Keratinocyte (primary cell): ENCODE measurements around the gene BUD31. TPM values are rescaled to one million over a fixed set of nuclear protein-coding genes. Genes with fewer than 3 reads are reported as not detected.

Experiments used
- DNase-seq: peaks from one replicate; pipeline ENCODE4 v3.0.0-alpha.2; 2011; ENCODE audit warnings: low read depth, missing footprints, low spot score
- FAIRE-seq: peaks from 2 replicates; lab custom pipeline; 2011; peaks lifted over from hg19 to GRCh38; lab: Jason Lieb, UNC
- H2AFZ ChIP-seq: 2 replicates; pipeline ENCODE4 v1.6.0; 2012; ENCODE audit warnings: low read length, control low read depth, inconsistent platforms; ENCODE audit not compliant: control insufficient read depth
- H3K27ac ChIP-seq: 2 replicates; pipeline ENCODE4 v1.5.1; 2011; ENCODE audit warnings: low read length; ENCODE audit not compliant: control insufficient read depth, insufficient read depth
- H3K27me3 ChIP-seq: 3 replicates; pipeline ENCODE4 v1.6.0; 2011; ENCODE audit warnings: low read length; ENCODE audit not compliant: control insufficient read depth, insufficient read depth; ENCODE audit errors: extremely low read depth
- H3K36me3 ChIP-seq, 2 experiments: 2 replicates in 1 of 2; 3 replicates in 1 of 2; pipeline ENCODE4 v1.5.1; 2011; ENCODE audit warnings: low read length in 2 of 2, mild to moderate bottlenecking in 1 of 2; ENCODE audit not compliant: control insufficient read depth in 2 of 2, insufficient read depth in 2 of 2; ENCODE audit errors: extremely low read depth in 1 of 2
- H3K4me1 ChIP-seq: 3 replicates; pipeline ENCODE4 v1.5.1; 2011; ENCODE audit warnings: low read length; ENCODE audit not compliant: control insufficient read depth, insufficient read depth; ENCODE audit errors: extremely low read depth
- H3K4me2 ChIP-seq: 3 replicates; pipeline ENCODE4 v1.6.0; 2011; ENCODE audit warnings: low read depth, low read length; ENCODE audit not compliant: control insufficient read depth, insufficient read depth; ENCODE audit errors: extremely low read depth
- H3K4me3 ChIP-seq, 3 experiments: fragments of 200-600 bp in 1 of 3; sonication (generic) in 1 of 3; 2 replicates in 2 of 3; 3 replicates in 1 of 3; pipeline ENCODE4 v1.5.1; 2011 to 2016; ENCODE audit warnings: low read length in 3 of 3, mild to moderate bottlenecking in 3 of 3, control low read depth in 2 of 3, inconsistent platforms in 1 of 3, low read depth in 1 of 3, mixed read lengths in 1 of 3, mixed run types in 1 of 3, moderate library complexity in 1 of 3; ENCODE audit not compliant: control insufficient read depth in 2 of 3, insufficient read depth in 2 of 3; ENCODE audit errors: extremely low read depth in 1 of 3
- H3K79me2 ChIP-seq: 2 replicates; pipeline ENCODE4 v1.6.0; 2012; ENCODE audit warnings: low read length; ENCODE audit not compliant: control insufficient read depth, insufficient read depth
- H3K9ac ChIP-seq: 3 replicates; pipeline ENCODE4 v1.6.0; 2011; ENCODE audit warnings: low read length; ENCODE audit not compliant: control insufficient read depth, insufficient read depth; ENCODE audit errors: extremely low read depth
- H3K9me1 ChIP-seq: 3 replicates; pipeline ENCODE4 v1.6.0; 2011; ENCODE audit warnings: low read length; ENCODE audit not compliant: control insufficient read depth, insufficient read depth; ENCODE audit errors: extremely low read depth
- H3K9me3 ChIP-seq: 2 replicates; pipeline ENCODE4 v1.5.1; 2012; ENCODE audit warnings: low read depth, low read length; ENCODE audit not compliant: control insufficient read depth
- H4K20me1 ChIP-seq: 3 replicates; pipeline ENCODE4 v1.6.0; 2011; ENCODE audit warnings: low read length; ENCODE audit not compliant: control insufficient read depth, insufficient read depth; ENCODE audit errors: extremely low read depth
- CTCF ChIP-seq, 3 experiments: IDR thresholded peaks in 1 of 3; conservative IDR thresholded peaks in 1 of 3; optimal IDR thresholded peaks in 1 of 3; 2 replicates in 2 of 3; 3 replicates in 1 of 3; pipeline versions ENCODE3 to v1.5.1; 2011; ENCODE audit warnings: low read length in 3 of 3, mild to moderate bottlenecking in 3 of 3, moderate library complexity in 2 of 3, control low read depth in 1 of 3, inconsistent platforms in 1 of 3; ENCODE audit not compliant: insufficient read depth in 2 of 3; ENCODE audit errors: extremely low read depth in 1 of 3
- EZH2 ChIP-seq: IDR thresholded peaks from one replicate; pipeline ENCODE4 v1.6.1; 2012; ENCODE audit warnings: inconsistent platforms, mild to moderate bottlenecking, low read length, moderate library complexity
- dilution Hi-C: fragments of 300-500 bp; cut with MboI; formaldehyde crosslinking; loops from one replicate; pipeline ENCODE4 v1.7.0; 2020; ENCODE audit warnings: low sequenced_read_pairs; ENCODE audit not compliant: extremely low pct_ligation_motif_present
- polyA plus RNA-seq, 5 experiments: library from polyadenylated mRNA; depleted of rRNA in 3 of 5; stranded (reverse) in 3 of 5; stranded (forward) in 1 of 5; unstranded in 1 of 5; fragments of >200 nt; gene quantifications; 1 replicate in 1 of 5; 2 replicates in 3 of 5; 3 replicates in 1 of 5; pipeline versions ENCODE4 v1.2.1 to v1.2.3, GENCODE V29; 2011 to 2012; ENCODE audit warnings: missing spikeins in 2 of 5, low read depth in 1 of 5, low replicate concordance in 1 of 5

The BUD31 gene
- polyA plus RNA-seq, 1 donor (not counting 4 experiments of a cell fraction or from before 2014, with no cell fraction given): 73.3 TPM

- dilution Hi-C loops: no loop called here
Observed at GRCh38 chr7:99465421-99465768, 56.6 kb downstream of the BUD31 start.

DNA sequence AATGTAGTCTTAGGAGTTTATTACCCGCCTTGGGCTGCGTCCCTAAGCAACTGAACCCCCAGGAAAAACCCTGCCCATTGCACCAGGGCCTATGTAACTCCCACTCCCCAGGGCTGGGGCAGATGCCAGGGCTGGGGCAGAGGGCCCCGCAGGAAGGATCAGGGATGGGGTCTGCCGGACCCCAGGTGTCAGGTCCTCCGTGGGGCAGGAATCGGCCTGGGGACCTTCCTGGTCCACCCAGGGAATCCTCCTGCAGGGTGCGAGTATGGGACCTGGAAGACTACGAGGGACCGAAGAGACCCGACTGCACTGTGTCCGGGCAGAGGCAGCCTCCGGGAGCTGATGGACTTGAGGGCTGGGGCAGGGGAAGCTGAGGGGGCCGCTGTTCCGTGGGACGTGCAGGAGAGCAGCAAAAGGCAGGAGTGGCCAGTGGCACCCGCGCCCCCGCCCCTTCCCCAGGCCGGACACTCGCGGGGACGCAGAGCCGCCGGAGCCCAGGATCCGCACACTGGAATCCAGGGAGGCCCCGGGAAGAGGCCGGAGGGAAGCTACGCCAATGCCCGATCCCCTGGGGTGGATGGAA is 59.7 kb downstream of the BUD31 start:
- Histone ChIP-seq H3K9me3 (no peaks in the 10 kb centered on the region), H3K9ac (no peak overlapping the region), H3K4me3 (no peak overlapping the region), H3K4me1 (peaks cover 9% of the 10 kb centered on the region), H2AFZ (no peak overlapping the region), H3K36me3 (peaks cover 4% of the 10 kb centered on the region in 2 experiments), H3K9me1 (no peaks in the 10 kb centered on the region), H3K79me2 (peaks cover 32% of the 10 kb centered on the region), H3K27ac (no peak overlapping the region), H3K27me3 (no peaks in the 10 kb centered on the region), H3K4me2 (no peak overlapping the region), H4K20me1 (no peaks in the 10 kb centered on the region)
- dilution Hi-C loops: no loop called here
- no peak for TF ChIP-seq CTCF (optimal IDR thresholded peaks at IDR 0.05 in 1 of 3, IDR thresholded peaks at IDR 0.05 in 1 of 3, conservative IDR thresholded peaks at IDR 0.05 in 1 of 3; ENCODE audit: extremely low read depth in 1 of 3, insufficient read depth in 2 of 3, low read length in 3 of 3)
- no peak for TF ChIP-seq EZH2
- DNase-seq: no peak
- no peak for FAIRE-seq

More at GRCh38 chr7:99465421-99465768, 56.6 kb downstream of the BUD31 start:
- H3K9ac ChIP-seq: peak overlapping the region; percentile 99
- H3K4me3 ChIP-seq: peak overlapping the region; percentile 63 to 99 (median 98)
- peaks cover 19% of the 10 kb centered on the region for H3K4me1 ChIP-seq
- H4K20me1 ChIP-seq: peaks cover 5% of the 10 kb centered on the region
- H2AFZ ChIP-seq: peak overlapping the region; percentile 91
- H3K4me2 ChIP-seq: peak overlapping the region; percentile 94
- peaks cover 4% of the 10 kb centered on the region for H3K9me1 ChIP-seq
- peak overlapping the region; percentile 91 for H3K27ac ChIP-seq
- no peak for DNase-seq
- H3K79me2 ChIP-seq: peaks cover 56% of the 10 kb centered on the region
- TF ChIP-seq CTCF (optimal IDR thresholded peaks at IDR 0.05 in 1 of 3, IDR thresholded peaks at IDR 0.05 in 1 of 3, conservative IDR thresholded peaks at IDR 0.05 in 1 of 3; ENCODE audit: extremely low read depth in 1 of 3, insufficient read depth in 2 of 3, low read length in 3 of 3): no peak
- no peak for TF ChIP-seq EZH2
- H3K27me3 ChIP-seq: no peaks in the 10 kb centered on the region
- no peaks in the 10 kb centered on the region for H3K9me3 ChIP-seq
- FAIRE-seq: no peak
- H3K36me3 ChIP-seq: peaks cover 9 to 10% of the 10 kb centered on the region in 2 experiments

Other genes with a start within 250 kb of the BUD31 start
- gene KPNA7, start 200.9 kb upstream of the BUD31 start, polyA plus RNA-seq: 0.21 to 0.50 TPM (median 0.39 TPM) in 3 replicates
- 0.55 to 2.2 TPM (median 0.69 TPM) in 3 replicates for gene MYH16, start 136.1 kb upstream of the BUD31 start, polyA plus RNA-seq
- gene ARPC1A, start 83.1 kb upstream of the BUD31 start, polyA plus RNA-seq: 123 to 265 TPM (median 133 TPM) in 3 replicates
- 352 to 488 TPM (median 383 TPM) in 3 replicates for gene ARPC1B, start 34.2 kb upstream of the BUD31 start, polyA plus RNA-seq
- gene PDAP1, start 372 bp upstream of the BUD31 start, polyA plus RNA-seq: 35.6 to 137 TPM (median 99.1 TPM) in 3 replicates
- gene PTCD1, start 29.8 kb downstream of the BUD31 start, polyA plus RNA-seq: 2.8 to 3.5 TPM (median 3.3 TPM) in 3 replicates
- gene CPSF4, start 30.0 kb downstream of the BUD31 start, polyA plus RNA-seq: 21.8 to 28.6 TPM (median 25.0 TPM) in 3 replicates
- gene ATP5MF, start 57.2 kb downstream of the BUD31 start, polyA plus RNA-seq: 741 to 2,588 TPM (median 871 TPM) in 3 replicates
- gene ZNF789, start 63.9 kb downstream of the BUD31 start, polyA plus RNA-seq: 5.4 to 17.5 TPM (median 14.7 TPM) in 3 replicates
- 9.1 to 10.4 TPM (median 10.1 TPM) in 3 replicates for gene ZNF394, start 91.3 kb downstream of the BUD31 start, polyA plus RNA-seq
- gene ZKSCAN5, start 95.7 kb downstream of the BUD31 start, polyA plus RNA-seq: 7.4 to 8.4 TPM (median 8.4 TPM) in 3 replicates
- 5.5 to 7.6 TPM (median 5.7 TPM) in 3 replicates for gene FAM200A, start 143.1 kb downstream of the BUD31 start, polyA plus RNA-seq
- 46.2 to 71.1 TPM (median 59.6 TPM) in 3 replicates for gene ZNF655, start 149.7 kb downstream of the BUD31 start, polyA plus RNA-seq
- 0.18 to 0.26 TPM (median 0.23 TPM) in 3 replicates for gene TMEM225B, start 189.3 kb downstream of the BUD31 start, polyA plus RNA-seq
- 10.3 to 13.1 TPM (median 11.6 TPM) in 3 replicates for gene ZSCAN25, start 208.0 kb downstream of the BUD31 start, polyA plus RNA-seq